ENCODE data around the gene CGRRF1.

CGRRF1 gene

GRCh38 chr14:54579621-54580020, 69.9 kb downstream of the CGRRF1 start:
- DNase-seq: no peak

GRCh38 chr14:54580933-54581332, 71.2 kb downstream of the CGRRF1 start:
- no peak for DNase-seq

- no peak for DNase-seq
Observed at GRCh38 chr14:54582334-54582733, 72.6 kb downstream of the CGRRF1 start.

GRCh38 chr14:54584097-54584496, 74.4 kb downstream of the CGRRF1 start:
- DNase-seq: no peak

- no peak for DNase-seq
Observed at GRCh38 chr14:54585214-54585613, 75.5 kb downstream of the CGRRF1 start.
